Measurements from ENCODE around the gene FOXO4.
A peak's percentile ranks its signal among the peaks of the same experiment; 100 is the strongest.

The FOXO4 gene

DNA sequence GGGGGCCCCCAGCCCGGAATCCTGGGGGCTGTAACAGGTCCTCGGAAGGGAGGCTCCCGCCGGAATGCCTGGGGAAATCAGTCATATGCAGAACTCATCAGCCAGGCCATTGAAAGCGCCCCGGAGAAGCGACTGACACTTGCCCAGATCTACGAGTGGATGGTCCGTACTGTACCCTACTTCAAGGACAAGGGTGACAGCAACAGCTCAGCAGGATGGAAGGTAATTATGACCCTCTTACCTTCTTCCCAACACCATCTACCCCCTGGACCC is 1.0 kb downstream of the FOXO4 start:
- H3K4me3 ChIP-seq (ENCODE audit: low read depth, low read length) = peak overlapping the region; percentile 58
- TF ChIP-seq, protein P1, sequence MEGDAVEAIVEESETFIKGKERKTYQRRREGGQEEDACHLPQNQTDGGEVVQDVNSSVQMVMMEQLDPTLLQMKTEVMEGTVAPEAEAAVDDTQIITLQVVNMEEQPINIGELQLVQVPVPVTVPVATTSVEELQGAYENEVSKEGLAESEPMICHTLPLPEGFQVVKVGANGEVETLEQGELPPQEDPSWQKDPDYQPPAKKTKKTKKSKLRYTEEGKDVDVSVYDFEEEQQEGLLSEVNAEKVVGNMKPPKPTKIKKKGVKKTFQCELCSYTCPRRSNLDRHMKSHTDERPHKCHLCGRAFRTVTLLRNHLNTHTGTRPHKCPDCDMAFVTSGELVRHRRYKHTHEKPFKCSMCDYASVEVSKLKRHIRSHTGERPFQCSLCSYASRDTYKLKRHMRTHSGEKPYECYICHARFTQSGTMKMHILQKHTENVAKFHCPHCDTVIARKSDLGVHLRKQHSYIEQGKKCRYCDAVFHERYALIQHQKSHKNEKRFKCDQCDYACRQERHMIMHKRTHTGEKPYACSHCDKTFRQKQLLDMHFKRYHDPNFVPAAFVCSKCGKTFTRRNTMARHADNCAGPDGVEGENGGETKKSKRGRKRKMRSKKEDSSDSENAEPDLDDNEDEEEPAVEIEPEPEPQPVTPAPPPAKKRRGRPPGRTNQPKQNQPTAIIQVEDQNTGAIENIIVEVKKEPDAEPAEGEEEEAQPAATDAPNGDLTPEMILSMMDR (IDR thresholded peaks at IDR 0.05; ENCODE audit: low read depth, low read length) = no peak
- no peak for DNase-seq (ENCODE audit: low read depth, low spot score)
- in situ Hi-C loops (cut with HindIII; ENCODE audit: low sequenced_read_pairs) = no loop called here

DNA sequence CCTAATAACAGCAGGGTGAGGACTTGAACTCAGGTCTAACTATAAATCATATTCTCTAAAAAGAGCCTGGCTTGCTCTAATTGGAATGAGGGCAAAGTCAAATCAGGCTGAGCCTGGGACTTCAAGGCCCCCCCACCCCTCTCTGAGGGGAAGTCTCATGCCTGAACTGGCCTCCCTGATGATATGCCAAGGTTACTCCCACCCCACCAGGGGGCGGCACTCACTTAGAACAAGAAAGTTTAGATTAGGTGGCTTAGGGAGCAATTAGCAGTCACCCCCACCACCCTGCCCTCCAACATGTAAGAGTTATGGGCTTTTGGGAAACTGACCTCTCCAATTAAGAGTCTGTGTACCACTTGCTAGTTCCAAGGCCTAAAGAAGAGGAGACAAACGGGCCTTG is 2.7 kb downstream of the FOXO4 start:
- TF ChIP-seq, protein P1 (IDR thresholded peaks at IDR 0.05; ENCODE audit: low read depth, low read length) = peak; percentile 45
- DNase-seq (ENCODE audit: low read depth, low spot score) = peak; percentile 29
- in situ Hi-C loops (cut with HindIII; ENCODE audit: low sequenced_read_pairs) = no loop called here
- H3K4me3 ChIP-seq (ENCODE audit: low read depth, low read length) = no peak overlapping the region

DNA sequence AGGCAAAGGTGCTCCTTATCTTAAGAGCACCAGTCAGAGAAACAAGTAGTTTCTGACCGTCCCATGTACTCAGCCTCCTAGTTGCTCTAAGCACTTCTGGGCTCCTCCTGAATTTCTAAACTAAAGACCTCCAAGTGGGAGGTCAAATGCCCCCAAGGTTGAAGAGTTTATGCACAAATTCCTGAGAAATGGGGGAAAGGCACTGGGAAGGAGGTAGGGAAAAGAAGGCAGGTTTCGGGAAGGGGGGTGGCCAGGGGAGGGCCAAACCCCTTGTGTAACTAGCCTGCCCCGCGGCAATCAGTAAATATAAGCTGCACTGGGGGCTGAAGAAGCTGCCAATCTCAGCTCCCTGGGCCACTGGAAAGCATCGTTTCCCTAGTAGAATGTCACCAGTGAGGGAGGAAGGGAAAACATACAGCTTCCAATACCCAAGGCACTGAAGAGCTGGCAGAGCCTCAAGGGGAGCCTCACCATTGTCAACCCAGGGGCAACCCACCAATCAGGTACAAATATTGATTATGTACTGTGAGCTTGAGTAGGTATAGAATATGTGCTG is 3.4 kb downstream of the FOXO4 start:
- TF ChIP-seq, protein P1 (IDR thresholded peaks at IDR 0.05; ENCODE audit: low read depth, low read length) = no peak
- in situ Hi-C loops (cut with HindIII; ENCODE audit: low sequenced_read_pairs) = no loop called here
- DNase-seq (ENCODE audit: low read depth, low spot score) = no peak
- H3K4me3 ChIP-seq (ENCODE audit: low read depth, low read length) = no peak overlapping the region

DNA sequence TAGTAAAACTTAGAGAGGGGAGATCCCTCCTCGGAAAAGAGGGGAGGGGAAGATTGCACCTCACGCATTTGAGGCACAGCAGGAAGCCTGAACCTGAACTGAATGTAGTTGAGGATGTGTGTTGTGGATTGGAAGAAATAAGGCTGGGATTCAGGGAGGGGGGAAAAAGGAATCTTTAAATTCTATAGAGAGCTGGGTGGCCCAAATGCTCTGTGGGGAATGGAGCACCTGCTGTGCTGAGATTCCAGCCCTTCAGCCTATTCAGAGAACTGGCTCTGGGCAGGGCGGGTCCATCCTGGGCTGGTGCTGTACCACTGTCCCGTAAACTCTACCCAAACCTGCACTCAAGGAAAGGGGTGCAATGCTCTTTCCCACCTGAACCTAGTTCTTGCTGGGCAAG is 4.1 kb downstream of the FOXO4 start:
- DNase-seq (ENCODE audit: low read depth, low spot score) = no peak
- in situ Hi-C loops (cut with HindIII; ENCODE audit: low sequenced_read_pairs) = no loop called here
- no peak overlapping the region for H3K4me3 ChIP-seq (ENCODE audit: low read depth, low read length)
- TF ChIP-seq, protein P1 (IDR thresholded peaks at IDR 0.05; ENCODE audit: low read depth, low read length) = no peak

DNA sequence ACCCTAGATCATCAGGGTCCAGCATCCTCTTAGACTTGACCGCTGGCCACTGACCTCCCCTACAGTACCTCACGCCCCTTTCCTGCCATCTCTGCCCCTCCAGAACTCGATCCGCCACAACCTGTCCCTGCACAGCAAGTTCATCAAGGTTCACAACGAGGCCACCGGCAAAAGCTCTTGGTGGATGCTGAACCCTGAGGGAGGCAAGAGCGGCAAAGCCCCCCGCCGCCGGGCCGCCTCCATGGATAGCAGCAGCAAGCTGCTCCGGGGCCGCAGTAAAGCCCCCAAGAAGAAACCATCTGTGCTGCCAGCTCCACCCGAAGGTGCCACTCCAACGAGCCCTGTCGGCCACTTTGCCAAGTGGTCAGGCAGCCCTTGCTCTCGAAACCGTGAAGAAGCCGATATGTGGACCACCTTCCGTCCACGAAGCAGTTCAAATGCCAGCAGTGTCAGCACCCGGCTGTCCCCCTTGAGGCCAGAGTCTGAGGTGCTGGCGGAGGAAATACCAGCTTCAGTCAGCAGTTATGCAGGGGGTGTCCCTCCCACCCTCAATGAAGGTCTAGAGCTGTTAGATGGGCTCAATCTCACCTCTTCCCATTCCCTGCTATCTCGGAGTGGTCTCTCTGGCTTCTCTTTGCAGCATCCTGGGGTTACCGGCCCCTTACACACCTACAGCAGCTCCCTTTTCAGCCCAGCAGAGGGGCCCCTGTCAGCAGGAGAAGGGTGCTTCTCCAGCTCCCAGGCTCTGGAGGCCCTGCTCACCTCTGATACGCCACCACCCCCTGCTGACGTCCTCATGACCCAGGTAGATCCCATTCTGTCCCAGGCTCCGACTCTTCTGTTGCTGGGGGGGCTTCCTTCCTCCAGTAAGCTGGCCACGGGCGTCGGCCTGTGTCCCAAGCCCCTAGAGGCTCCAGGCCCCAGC is 5.2 kb downstream of the FOXO4 start:
- in situ Hi-C loops (cut with HindIII; ENCODE audit: low sequenced_read_pairs) = no loop called here
- TF ChIP-seq, protein P1 (IDR thresholded peaks at IDR 0.05; ENCODE audit: low read depth, low read length) = no peak
- no peak overlapping the region for H3K4me3 ChIP-seq (ENCODE audit: low read depth, low read length)
- no peak for DNase-seq (ENCODE audit: low read depth, low spot score)

DNA sequence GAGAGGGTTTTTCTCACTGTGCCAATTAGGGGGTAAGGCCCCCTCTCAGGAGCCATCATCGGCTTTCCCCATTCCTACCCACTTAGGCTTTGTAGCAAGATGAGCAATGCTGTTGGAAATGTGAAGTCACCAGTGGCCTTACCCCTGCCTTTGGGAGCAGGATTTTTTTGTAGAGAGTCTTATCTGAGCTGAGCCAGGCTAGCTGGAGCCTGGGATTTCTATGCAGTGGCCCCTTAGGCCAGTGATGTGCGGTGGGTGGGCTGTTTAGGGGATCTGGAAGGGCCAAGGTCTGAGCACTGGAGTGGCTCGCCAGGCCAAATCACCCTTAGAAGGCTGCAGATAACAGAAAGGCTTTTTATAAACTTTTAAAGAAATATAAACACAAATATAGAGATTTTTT is 6.6 kb downstream of the FOXO4 start:
- no peak overlapping the region for H3K4me3 ChIP-seq (ENCODE audit: low read depth, low read length)
- TF ChIP-seq, protein P1 (IDR thresholded peaks at IDR 0.05; ENCODE audit: low read depth, low read length) = no peak
- no peak for DNase-seq (ENCODE audit: low read depth, low spot score)
- in situ Hi-C loops (cut with HindIII; ENCODE audit: low sequenced_read_pairs) = no loop called here
